GM13976 (cell line): ENCODE results near the gene LEP.
"Not testable (repeated sequence)": the region's sequence is repeated elsewhere in the genome, so short reads cannot be mapped to it uniquely, and the experiment has no call there.

ENCODE experiments used
- DNase-seq: peaks from one replicate; pipeline ENCODE4 v3.0.0; 2012; ENCODE audit warnings: low spot score
- in situ Hi-C: fragments of 300-500 bp; cut with MboI; formaldehyde crosslinking; loops from one replicate; pipeline ENCODE4 v1.12.0; 2022; ENCODE audit warnings: low sequenced_read_pairs, mixed read lengths, inconsistent platforms; ENCODE audit not compliant: unreplicated experiment
- TF ChIP-seq, protein P1 (sequence below): IDR thresholded peaks from 2 replicates; pipeline ENCODE4 v1.5.1; 2012; ENCODE audit warnings: borderline replicate concordance, mild to moderate bottlenecking; ENCODE audit not compliant: insufficient read depth; ENCODE audit errors: extremely low read depth, missing control alignments, control extremely low read depth

LEP gene

DNA sequence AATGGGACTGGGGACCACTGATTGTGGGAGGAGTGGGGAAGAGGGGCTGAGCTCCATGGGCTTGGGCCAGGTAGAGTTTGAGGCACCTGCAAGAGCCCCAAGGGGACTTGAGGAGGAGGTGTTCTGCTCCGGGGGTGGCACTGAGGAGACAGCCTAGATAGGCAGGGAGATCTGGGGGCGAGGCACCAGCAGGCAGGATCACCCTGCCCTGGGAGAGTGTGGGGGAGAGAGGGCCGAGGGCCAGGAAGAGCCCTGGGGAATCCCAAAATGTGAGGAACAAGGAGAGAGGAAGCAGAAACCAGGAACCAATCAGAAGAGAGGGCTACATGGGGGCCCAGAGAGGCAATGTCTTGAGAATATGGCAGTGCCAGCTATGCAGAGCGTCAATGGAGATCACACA lies 34.6 kb downstream of the LEP start:
- in situ Hi-C loops: no loop called here
- no peak for DNase-seq
- TF ChIP-seq, protein P1, sequence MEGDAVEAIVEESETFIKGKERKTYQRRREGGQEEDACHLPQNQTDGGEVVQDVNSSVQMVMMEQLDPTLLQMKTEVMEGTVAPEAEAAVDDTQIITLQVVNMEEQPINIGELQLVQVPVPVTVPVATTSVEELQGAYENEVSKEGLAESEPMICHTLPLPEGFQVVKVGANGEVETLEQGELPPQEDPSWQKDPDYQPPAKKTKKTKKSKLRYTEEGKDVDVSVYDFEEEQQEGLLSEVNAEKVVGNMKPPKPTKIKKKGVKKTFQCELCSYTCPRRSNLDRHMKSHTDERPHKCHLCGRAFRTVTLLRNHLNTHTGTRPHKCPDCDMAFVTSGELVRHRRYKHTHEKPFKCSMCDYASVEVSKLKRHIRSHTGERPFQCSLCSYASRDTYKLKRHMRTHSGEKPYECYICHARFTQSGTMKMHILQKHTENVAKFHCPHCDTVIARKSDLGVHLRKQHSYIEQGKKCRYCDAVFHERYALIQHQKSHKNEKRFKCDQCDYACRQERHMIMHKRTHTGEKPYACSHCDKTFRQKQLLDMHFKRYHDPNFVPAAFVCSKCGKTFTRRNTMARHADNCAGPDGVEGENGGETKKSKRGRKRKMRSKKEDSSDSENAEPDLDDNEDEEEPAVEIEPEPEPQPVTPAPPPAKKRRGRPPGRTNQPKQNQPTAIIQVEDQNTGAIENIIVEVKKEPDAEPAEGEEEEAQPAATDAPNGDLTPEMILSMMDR: no peak

DNA sequence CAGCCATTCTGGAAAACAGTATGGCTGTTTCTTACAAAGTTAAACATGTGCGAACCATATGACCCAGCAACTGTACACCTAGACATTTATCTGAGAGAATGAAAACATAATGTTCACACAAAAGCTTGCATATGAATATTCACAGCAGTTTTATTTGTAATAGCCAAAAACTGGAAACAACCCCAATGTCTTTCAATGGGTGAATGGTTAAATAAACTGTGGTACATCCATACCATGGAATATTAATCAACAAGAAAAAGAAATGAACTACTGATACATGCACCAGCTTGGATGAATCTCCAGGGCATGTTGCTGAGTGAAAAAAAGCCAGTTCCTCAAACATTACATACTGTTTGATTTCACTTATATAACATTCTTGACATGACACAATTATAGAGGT lies 37.3 kb downstream of the LEP start:
- in situ Hi-C loops: no loop called here

DNA sequence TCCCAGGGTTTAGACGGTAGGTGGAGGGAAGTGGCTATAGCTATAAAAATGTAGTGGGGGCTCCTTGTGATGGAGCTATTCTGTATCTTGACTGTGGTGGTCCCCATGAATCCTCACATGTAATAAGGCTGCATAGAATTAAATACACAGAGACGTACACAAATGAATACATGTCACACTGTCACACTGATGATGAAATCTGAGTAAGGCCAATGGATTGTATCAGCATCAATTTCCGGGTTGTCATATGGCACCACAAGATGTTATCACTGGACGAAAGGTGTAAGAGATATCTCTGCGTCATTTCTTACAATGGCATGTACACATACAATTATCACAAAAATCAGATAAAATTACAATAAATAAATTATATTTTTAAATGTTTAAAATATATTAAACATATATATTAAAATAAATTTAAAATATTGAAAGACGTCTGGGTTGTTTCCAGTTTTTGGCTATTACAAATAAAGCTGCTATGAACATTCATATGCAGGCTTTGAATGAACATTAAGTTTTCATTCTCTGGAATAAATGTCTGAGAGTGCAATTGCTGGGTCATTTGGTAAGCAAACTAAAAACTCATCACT lies 38.1 kb downstream of the LEP start:
- no peak for DNase-seq
- TF ChIP-seq, protein P1: no peak
- in situ Hi-C loops: no loop called here

More for the DNA sequence above, 37.3 kb downstream of the LEP start:
- TF ChIP-seq, protein P1: no peak
- DNase-seq: no peak

DNA sequence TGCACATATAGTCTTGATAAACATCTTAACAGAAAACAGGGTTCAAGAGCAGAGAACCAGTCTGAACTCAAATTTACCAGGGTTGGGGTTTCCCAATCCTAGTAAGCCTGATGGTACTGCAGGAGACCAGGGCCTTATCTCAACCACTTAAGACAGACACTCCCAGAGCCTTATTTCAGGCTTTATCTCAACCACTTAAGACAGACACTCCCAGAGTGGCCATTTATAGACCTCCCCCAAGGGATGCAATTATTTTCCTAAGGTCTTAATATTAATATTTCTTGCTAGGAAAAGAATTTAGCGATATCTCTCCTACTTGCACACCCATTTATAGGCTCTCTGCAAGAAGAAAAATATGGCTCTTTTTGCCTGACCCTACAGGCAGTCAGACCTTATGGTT lies 39.4 kb downstream of the LEP start:
- DNase-seq: not testable (repeated sequence)

DNA sequence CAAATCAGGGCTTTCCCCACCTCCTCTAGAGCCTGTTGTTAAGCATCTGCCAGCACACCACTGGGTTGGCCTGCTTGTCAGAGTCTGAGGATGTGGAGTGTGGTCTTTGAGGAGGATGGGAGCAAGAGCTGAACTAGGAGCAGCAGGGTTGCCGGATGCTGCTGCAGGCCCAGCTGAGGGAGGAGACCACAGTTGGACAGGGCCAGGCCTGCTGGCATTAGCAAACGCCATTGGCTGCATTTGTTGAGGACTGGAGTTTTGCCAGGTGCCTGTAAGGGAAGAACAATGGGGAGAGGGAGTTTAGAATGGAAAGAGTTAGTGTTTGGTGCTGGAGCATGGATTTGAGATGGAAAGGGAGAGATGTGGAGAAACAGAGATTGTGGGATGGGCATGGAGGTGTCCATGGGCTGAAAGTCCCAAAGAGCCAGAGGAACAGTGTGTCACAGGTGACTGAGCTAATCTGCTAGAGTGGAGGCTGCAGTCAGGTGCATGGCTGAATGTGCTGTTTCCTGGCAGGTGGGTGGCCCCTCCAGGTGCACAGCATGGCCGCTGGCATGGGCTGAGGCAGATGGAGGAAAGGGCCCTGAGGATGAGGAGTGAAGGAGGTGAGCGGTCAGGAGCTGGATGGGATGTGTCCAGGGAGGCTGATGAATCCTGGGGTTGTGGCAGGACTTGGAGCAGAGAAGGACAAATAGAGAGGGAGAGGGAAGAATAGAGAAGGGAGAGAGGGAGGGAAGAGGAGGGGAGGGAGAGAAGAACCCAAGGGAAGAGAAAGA lies 40.7 kb downstream of the LEP start:
- DNase-seq: no peak
- in situ Hi-C loops: no loop called here
- TF ChIP-seq, protein P1: no peak

More for the DNA sequence above, 39.4 kb downstream of the LEP start:
- in situ Hi-C loops: not testable (repeated sequence)

DNA sequence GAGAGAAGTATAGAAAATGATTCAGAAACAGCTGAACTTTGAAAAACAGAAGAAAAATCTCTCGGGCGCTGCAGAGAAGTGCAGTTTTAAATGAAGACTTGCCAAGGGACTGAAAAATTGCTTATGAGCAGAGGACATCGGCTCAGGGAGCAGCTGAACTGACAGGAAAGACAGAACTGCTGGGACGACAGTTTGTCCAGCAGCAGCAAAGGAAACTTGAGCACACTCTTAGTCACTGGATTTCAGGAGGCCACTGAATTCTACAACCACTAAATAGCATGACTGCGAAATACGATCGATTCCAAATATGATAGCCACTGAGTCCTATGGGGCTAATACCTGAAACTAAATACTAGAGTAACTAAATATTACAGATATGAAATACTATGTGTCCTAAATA lies 43.0 kb downstream of the LEP start:
- DNase-seq: no peak
- in situ Hi-C loops: no loop called here
- TF ChIP-seq, protein P1: no peak

DNA sequence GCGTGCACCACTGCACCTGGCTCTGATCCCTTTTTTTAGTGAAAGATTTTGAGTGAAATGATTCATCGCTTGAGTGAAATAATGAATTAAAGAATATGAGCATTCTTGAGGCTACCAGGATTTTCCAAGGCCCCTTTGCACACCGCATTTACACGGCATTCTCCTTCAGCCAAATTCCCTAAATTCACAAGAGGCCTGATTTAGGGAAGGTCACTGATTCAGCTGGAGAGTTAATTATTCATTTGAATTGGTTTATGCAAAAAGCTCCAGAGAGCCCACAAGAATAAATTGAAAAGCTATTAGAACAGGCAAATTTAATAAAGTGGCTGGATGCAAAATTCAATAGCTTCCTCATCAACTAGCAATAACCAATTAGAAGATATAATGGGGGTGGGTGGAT lies 46.5 kb downstream of the LEP start:
- DNase-seq: no peak
- in situ Hi-C loops: no loop called here

DNA sequence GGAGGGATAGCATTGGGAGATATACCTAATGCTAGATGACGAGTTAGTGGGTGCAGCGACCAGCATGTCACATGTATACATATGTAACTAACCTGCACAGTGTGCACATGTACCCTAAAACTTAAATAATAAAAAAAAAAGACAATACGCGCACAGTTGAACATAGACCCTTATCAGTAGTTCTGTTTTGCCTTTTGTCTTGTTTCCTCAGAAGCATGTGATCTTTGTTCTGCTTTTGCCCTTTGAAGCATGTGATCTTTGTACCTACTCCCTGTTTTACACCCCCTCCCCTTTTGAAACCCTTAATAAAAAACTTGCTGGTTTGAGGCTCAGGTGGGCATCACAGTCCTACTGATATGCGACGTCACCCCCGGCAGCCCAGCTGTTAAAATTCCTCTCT lies 56.9 kb downstream of the LEP start:
- DNase-seq, in situ Hi-C loops: not testable (repeated sequence)

More for the DNA sequence above, 46.5 kb downstream of the LEP start:
- TF ChIP-seq, protein P1: no peak
